Stomach smooth muscle (tissue), 2 donors: Measurements from ENCODE around the gene TMA7B.
"Not testable (repeated sequence)": the region's sequence is repeated elsewhere in the genome, so short reads cannot be mapped to it uniquely, and the experiment has no call there.

Experiments used
- H3K27ac ChIP-seq: one replicate; pipeline ENCODE4 v1.7.0; 2013; ENCODE audit warnings: mild to moderate bottlenecking, low read length, inconsistent platforms
- H3K27me3 ChIP-seq, 2 donors: one replicate each; pipeline ENCODE4 v1.7.0; 2013; ENCODE audit warnings: low read length in 2 of 2; ENCODE audit not compliant: insufficient read depth in 2 of 2, control insufficient read depth in 1 of 2
- H3K36me3 ChIP-seq, 2 donors: one replicate each; pipeline ENCODE4 v1.7.0; 2013; ENCODE audit warnings: low read length in 2 of 2; ENCODE audit not compliant: control insufficient read depth in 2 of 2, insufficient read depth in 2 of 2
- H3K4me1 ChIP-seq: one replicate; pipeline ENCODE4 v1.7.0; 2013; ENCODE audit warnings: low read length; ENCODE audit not compliant: control insufficient read depth, insufficient read depth
- H3K4me3 ChIP-seq, 2 donors: one replicate each; pipeline ENCODE4 v1.7.0; 2013; ENCODE audit warnings: low read length in 2 of 2
- H3K9ac ChIP-seq, 2 donors: one replicate each; pipeline ENCODE4 v1.7.0; 2013; ENCODE audit warnings: low read length in 2 of 2, mild to moderate bottlenecking in 1 of 2
- H3K9me3 ChIP-seq, 2 donors: one replicate each; pipeline ENCODE4 v1.7.0; 2013; ENCODE audit warnings: low read length in 2 of 2; ENCODE audit not compliant: control insufficient read depth in 2 of 2
- donor health status: healthy.
- donor health status: Pancreatic carcinoma.

TMA7B gene

GRCh38 chr22:39984006-39984405 lies 23.8 kb downstream of the TMA7B start:
- H3K4me1 ChIP-seq: no peaks in the 10 kb centered on the region
- H3K27ac ChIP-seq: no peak overlapping the region
- no peaks in the 10 kb centered on the region for H3K36me3 ChIP-seq
- H3K9ac ChIP-seq: no peak overlapping the region
- H3K4me3 ChIP-seq: no peak overlapping the region
- H3K27me3 ChIP-seq: peaks cover 8 to 16% of the 10 kb centered on the region in 2 donors
- no peaks in the 10 kb centered on the region for H3K9me3 ChIP-seq

- Histone ChIP-seq H3K36me3 (no peaks in the 10 kb centered on the region), H3K27ac (no peak overlapping the region), H3K4me3 (no peak overlapping the region), H3K4me1 (no peaks in the 10 kb centered on the region), H3K9ac (no peak overlapping the region), H3K27me3 (peaks cover 3 to 11% of the 10 kb centered on the region in 2 donors), H3K9me3 (no peaks in the 10 kb centered on the region)
Observed at GRCh38 chr22:39984746-39985145, 24.5 kb downstream of the TMA7B start.

GRCh38 chr22:39985383-39986035 lies 25.3 kb downstream of the TMA7B start:
- Histone ChIP-seq H3K27me3 (peaks cover 3 to 6% of the 10 kb centered on the region in 2 donors), H3K4me1 (no peaks in the 10 kb centered on the region), H3K27ac (no peak overlapping the region), H3K4me3 (no peak overlapping the region), H3K9ac (no peak overlapping the region), H3K9me3 (no peaks in the 10 kb centered on the region), H3K36me3 (no peaks in the 10 kb centered on the region)

DNA sequence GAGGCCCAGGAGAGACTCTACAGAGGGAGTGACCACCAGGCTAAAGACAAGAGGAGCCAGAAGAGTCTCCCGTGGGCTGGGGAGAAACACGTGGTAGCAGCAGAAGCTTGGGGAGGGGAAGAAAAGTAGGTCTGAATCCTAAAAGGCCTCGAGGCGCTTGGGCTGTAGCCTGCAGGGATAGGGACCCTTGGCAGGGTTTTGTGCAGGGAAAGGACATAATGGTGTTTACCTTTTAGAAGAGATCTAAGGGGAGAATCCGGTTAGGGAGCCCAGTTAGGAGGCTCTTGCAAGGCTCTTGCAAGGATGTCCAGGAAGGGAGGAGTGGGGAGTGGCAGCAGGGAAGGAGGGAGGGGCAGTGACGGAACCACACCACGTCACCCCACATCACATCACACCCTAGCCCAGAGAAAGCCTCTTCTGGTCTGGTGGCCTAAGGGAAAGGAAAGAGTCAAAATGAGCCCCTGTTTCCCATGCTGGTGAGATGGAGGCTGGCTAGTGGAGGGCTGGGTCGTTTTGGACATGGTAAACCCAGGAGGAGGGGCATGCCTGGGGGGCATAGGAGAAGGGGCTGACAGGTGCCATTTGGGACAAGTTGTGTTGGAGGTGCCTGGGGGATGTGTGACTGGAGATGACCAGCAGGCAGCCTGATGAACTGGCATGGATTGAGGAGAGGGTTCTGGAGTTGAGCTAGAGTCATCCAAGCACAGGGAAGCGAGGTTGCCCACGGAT lies 28.4 kb downstream of the TMA7B start:
- Histone ChIP-seq H3K9me3 (no peaks in the 10 kb centered on the region), H3K9ac (no peak overlapping the region), H3K27ac (no peak overlapping the region), H3K4me1 (no peaks in the 10 kb centered on the region), H3K27me3 (peaks cover 3 to 8% of the 10 kb centered on the region in 2 donors), H3K36me3 (no peaks in the 10 kb centered on the region), H3K4me3 (no peak overlapping the region)

DNA sequence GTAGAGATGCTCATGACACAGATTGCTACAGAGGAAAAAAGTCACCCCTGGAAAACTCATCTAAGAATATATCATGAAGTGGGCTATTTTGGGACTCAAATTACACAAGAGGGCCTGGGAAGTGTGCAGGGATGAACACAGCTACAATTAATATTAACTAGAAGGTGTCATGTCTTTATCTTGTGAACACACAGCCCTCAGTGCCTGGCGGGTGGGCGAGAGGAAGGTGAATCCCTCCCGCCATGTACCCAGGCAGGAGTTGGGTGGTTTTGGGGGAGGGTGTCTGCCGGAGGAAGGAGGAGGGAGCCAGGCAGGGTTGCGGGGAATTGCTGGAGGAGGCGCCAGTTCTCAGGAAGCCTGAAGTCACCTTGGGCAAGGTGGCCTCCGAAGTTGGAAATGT lies 29.4 kb downstream of the TMA7B start:
- no peak overlapping the region for H3K4me3 ChIP-seq
- no peaks in the 10 kb centered on the region for H3K9me3 ChIP-seq
- H3K36me3 ChIP-seq: no peaks in the 10 kb centered on the region
- no peak overlapping the region for H3K27ac ChIP-seq
- H3K9ac ChIP-seq: no peak overlapping the region
- no peaks in the 10 kb centered on the region for H3K4me1 ChIP-seq
- H3K27me3 ChIP-seq: peaks cover 8% of the 10 kb centered on the region in 2 donors

- Histone ChIP-seq H3K9ac (no peak overlapping the region), H3K36me3 (no peaks in the 10 kb centered on the region), H3K4me1 (no peaks in the 10 kb centered on the region), H3K9me3 (no peaks in the 10 kb centered on the region), H3K27ac (no peak overlapping the region), H3K27me3 (peaks cover 11 to 14% of the 10 kb centered on the region in 2 donors), H3K4me3 (no peak overlapping the region)
Observed at GRCh38 chr22:39990686-39991085, 30.5 kb downstream of the TMA7B start.

- H3K36me3 ChIP-seq: no peaks in the 10 kb centered on the region
- no peak overlapping the region for H3K9ac ChIP-seq
- H3K4me1 ChIP-seq: no peaks in the 10 kb centered on the region
- H3K4me3 ChIP-seq: no peak overlapping the region
- H3K27ac ChIP-seq: no peak overlapping the region
- H3K27me3 ChIP-seq: peaks cover 15 to 20% of the 10 kb centered on the region in 2 donors
- no peaks in the 10 kb centered on the region for H3K9me3 ChIP-seq
Observed at GRCh38 chr22:39991159-39991860, 31.1 kb downstream of the TMA7B start.

GRCh38 chr22:39992088-39992826 lies 32.1 kb downstream of the TMA7B start:
- H3K9me3 ChIP-seq: no peaks in the 10 kb centered on the region
- H3K27ac ChIP-seq: no peak overlapping the region
- no peak overlapping the region for H3K9ac ChIP-seq
- peaks cover 16 to 24% of the 10 kb centered on the region in 2 donors for H3K27me3 ChIP-seq
- no peaks in the 10 kb centered on the region for H3K4me1 ChIP-seq
- no peak overlapping the region for H3K4me3 ChIP-seq
- no peaks in the 10 kb centered on the region for H3K36me3 ChIP-seq

DNA sequence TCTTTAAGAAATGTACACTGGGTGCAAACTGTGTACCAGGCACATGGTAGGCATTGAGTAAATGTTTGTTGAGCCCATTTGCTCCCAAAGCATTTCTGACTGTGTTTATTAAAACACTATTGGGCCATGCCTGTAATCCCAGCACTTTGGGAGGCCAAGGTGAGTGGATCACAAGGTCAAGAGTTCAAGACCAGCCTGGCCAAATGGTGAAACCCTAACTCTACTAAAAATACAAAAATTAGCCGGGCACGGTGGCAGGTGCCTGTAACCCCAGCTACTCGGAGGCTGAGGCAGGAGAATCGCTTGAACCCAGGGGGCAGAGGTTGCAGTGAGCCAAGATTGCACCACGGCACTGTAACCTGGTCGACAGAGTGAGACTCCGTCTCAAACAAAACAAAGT lies 32.7 kb downstream of the TMA7B start:
- H3K4me1 ChIP-seq, H3K9ac ChIP-seq, H3K27ac ChIP-seq, H3K9me3 ChIP-seq, H3K36me3 ChIP-seq, H3K4me3 ChIP-seq: not testable (repeated sequence)
- peaks cover 19 to 29% of the 10 kb centered on the region in 2 donors for H3K27me3 ChIP-seq

GRCh38 chr22:39994041-39994565 lies 33.9 kb downstream of the TMA7B start:
- H3K9ac ChIP-seq: no peak overlapping the region
- peaks cover 22 to 32% of the 10 kb centered on the region in 2 donors for H3K27me3 ChIP-seq
- H3K9me3 ChIP-seq: no peaks in the 10 kb centered on the region
- H3K27ac ChIP-seq: no peak overlapping the region
- H3K4me3 ChIP-seq: no peak overlapping the region
- H3K36me3 ChIP-seq: no peaks in the 10 kb centered on the region
- peaks cover 3% of the 10 kb centered on the region for H3K4me1 ChIP-seq
